NCI-H82 treated with DMSO at 0.1 percent for 48 hours (cell line): Measurements from ENCODE around the gene ARTN.

Experiments used
- DNase-seq: peaks from one replicate; lab custom pipeline; 2025; ENCODE audit not compliant: unreplicated experiment; lab: John Stamatoyannopoulos, UW

ARTN gene, protein sequence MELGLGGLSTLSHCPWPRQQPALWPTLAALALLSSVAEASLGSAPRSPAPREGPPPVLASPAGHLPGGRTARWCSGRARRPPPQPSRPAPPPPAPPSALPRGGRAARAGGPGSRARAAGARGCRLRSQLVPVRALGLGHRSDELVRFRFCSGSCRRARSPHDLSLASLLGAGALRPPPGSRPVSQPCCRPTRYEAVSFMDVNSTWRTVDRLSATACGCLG

DNA sequence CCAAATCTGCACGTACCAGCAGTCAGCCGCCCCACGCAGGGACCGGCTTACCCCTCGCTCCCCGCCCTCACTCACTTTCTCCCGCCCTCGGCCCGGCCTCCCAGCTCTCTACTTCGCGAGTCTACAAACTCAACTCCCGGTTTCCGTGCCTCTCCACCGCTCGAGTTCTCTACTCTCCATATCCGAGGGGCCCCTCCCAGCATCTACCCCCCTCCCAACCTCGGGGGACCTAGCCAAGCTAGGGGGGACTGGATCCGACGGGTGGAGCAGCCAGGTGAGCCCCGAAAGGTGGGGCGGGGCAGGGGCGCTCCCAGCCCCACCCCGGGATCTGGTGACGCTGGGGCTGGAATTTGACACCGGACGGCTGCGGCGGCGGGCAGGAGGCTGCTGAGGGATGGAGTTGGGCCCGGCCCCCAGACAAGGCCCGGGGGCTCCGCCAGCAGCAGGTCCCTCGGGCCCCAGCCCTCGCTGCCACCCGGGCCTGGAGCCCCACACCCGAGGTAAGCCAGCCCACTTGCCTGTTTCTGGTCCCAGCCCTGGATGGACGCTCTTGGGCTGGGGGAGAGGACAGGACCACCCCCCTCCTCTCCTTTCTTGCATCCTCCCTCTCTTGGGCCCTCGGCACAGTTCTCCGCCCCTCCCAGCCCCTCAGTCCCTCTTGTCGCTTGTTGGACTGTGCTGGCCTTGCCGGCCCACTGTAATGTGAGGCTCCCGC lies at the start of gene ARTN:
Gene ARTN (plus strand): TSS at position 416 of the 715 bp plus-strand sequence. CDS start 1,856 bp downstream, outside the sequence.
- DNase-seq: no peak

DNA sequence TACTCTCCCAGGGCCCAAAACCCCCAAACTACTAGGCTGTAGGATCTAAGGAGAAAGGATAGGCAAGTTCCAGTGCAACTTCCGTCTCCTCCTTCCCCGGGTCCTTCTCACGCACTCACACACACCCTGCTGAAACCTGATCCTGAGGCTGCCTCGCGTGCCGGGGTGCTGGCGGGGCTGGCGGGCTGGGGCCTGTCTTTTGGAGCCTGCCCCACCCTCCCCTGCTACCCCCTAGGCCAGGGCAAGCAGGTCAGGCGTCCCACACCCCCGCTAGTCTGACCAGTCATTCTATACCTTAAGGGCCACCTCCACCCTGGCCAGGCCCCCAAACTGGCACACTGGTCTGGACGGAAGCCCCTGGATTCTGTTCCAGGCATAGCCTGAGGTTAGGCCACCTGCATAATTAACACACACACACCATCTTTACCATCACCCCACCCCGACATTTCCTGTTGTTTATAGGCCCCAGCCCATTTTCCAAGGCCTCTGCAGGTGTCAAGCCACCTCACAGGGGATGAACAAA lies 48.3 kb upstream of the ARTN start:
- no peak for DNase-seq

DNA sequence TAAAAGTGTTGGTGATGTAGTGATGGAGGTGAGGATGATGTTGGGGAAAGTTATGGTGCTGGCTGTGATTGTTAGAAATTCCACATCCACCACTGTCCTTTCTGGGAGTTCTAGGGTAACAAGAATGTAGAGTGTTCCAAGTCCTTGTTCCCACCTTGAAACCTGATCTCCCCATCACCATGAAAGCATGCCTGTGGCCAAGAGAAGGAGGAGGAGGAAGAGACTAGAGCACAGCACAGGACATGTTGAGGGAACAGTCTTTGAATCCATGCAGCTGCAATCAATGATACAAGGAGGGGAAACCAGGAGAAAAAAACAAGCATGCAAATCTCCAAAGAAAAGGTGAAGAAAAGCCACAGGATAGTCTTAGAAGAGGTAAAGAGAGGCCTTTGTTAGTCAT lies 45.9 kb upstream of the ARTN start:
- DNase-seq: no peak

DNA sequence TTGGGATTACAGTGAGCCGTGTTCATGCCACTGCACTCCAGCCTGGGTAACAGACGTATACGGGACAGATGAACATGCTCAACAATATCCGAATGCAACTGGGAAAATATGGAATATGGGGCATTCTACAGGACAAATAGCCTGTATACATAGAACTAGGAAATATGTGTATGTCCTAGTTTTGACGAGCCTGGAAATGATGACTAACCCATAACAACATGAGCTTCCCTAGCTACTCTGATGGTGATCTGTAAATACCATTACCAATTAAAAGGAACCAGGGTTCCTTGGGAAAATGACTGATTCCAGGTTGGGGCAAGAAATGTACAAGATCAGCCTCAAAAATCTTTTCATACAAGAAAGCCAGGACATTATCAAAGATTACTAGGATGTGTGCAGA lies 42.8 kb upstream of the ARTN start:
- DNase-seq: no peak

DNA sequence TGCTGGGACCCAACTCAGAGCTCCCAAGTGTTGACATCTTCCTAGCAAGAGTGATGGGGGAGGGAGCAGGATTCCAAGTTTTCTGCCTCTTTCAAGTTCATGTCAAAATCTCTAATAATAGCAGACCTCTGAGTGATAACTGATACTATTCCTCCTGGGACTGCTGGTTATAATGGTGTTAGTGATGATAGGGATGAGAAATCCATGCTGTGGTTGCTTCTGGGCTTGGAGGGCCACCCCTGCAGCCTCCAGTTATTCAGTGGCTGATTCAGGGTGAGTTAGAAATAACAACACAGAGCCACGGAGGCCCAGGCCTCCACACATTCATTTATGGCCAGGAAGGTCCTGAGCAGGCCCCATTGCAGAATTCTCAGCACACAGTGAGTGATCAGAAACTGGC lies 40.6 kb upstream of the ARTN start:
- no peak for DNase-seq

DNA sequence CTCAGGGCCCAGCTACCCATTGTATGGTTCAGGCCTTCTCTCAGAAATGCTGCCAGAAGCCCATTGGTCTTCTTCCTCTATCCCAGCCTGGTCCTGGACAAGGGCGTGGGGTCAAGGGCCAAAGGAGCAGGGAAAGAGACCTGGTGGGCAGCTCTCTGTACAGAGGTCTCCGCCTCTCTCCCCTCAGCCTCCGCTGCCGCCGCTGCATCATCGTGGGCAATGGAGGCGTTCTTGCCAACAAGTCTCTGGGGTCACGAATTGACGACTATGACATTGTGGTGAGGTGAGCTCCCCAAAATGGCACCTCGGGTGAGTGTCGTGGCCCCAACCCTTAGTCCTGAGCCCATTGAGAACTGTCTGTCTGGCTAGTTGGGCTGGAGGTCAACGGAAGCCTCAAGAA lies 34.6 kb upstream of the ARTN start:
- DNase-seq: no peak

DNA sequence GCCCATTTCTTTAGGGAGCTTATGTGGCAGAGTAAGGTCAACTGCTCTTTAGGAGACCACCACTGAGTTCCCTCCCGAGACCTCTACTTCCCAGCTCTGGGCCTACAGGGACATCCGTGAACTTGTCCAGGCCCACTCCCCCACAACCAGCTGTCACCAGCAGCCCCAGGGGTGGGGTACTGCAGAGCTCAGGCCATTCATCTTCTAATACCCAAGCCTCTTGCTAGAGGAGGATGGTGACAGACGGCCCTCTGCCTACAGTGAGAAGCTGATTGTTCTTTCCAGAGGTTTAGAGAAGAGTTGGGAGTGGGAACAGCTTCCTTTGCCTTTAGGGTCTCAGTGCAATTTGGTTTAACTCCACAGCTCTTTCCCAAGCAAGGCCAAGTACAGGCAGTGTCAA lies 33.2 kb upstream of the ARTN start:
- no peak for DNase-seq

DNA sequence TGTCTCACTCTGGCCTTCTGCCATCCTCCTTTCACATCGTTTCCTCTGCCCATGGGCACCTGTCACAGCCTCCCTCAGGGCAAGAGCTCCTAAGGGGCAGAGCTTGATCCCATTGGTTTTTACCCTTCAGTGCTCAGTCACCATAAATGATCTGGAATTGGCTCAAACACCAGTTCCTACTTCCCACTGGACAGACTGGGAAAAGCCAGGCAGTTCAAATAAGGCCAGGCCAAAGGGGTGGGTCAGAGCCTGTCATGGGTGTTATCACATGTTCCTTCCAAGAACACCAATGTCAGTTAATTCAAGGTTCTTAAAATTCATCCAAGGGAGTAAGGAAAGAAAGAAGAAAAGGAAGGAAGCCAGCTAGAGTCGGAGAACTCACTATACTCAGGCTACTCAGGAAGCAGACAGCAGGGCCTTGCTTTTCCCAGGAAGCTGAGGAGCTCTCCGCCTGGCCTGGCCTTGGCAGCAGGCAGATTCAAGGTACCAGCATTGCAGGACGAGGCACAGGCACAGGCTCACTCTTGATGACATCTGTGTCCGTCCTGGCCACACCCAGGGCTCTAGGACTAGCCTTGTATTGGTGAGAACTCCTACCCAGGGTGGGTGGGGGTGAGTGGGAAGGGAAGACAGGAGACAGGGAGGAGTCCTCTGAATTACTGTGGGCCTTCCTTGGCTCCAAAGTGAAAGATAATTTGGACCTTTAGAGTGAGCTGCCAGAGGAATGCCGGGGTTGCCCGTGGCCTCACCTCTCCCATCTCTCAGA lies 32.2 kb upstream of the ARTN start:
- DNase-seq: no peak

DNA sequence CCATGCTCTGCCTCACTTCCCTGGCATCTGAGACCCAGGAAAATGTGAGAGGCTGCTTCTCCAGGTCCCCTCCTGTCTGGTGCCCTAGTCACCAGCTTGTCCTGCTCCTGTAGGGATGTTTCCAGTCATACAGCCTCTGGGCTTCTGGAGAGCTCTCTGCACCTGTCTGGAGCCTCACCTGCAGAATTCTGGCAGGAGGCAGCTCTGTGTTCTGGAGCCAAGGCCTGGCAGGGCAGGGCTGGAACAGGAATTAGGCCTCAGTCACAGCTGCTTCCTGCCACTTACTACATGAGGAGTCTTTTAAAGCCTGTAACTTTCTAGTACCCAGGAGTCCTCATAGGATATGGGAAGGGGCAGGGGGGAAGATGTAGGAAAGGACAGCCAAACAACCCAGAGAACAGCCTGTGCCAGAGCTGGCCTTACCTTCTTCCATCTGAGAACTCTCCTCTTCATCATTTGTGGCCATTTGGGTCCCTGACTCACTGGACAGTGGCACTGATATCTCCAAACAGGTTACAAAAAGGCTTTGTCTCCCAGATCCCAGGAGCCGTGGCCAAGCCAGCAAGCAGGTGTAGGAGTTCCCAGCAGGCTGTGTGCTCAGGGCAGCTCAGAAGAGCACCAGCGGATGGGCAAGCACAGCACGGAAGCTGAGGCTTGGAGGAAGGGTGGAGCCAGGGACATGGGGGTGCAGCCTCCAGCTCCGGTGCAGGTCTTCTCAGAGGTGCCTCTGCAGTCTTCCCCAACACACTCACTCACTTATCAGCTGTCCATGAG lies 31.4 kb upstream of the ARTN start:
- no peak for DNase-seq

DNA sequence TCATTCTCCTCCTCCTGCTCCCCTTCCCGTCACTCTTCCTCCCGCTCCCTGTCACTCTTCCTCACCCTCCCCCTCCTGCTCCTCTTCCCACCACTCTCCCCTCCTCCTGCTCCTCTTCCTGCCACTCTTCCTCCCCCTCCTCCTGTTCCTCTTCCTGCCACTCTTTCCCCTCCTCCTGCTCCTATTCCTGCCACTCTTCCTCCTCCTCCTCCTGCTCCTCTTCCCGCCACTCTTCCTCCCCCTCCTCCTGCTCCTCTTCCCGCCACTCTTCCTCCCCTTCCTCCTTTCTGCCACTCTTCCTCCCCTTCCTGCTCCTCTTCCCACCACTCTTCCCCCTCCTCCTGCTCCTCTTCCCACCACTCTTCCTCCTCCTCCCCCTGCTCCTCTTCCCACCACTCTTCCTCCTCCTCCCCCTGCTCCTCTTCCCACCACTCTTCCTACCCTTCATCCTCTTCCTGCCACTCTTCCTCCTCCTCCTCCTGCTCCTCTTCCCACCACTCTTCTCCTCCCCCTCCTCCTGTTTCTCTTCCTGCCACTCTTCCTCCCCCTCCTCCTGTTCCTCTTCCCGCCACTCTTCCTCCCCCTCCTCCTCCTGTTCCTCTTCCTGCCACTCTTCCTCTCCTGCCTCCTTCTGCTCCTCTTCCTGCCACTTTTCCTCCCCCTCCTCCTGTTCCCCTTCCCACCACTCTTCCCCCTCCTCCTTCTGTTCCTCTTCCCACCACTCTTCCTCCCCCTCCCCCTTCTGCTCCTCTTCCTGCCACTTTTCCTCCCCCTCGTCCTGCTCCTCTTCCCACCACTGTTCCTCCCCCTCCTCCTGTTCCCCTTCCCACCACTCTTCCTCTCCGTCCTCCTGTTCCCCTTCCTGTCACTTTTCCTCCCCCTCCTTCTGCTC lies 28.7 kb upstream of the ARTN start:
- DNase-seq: no peak

DNA sequence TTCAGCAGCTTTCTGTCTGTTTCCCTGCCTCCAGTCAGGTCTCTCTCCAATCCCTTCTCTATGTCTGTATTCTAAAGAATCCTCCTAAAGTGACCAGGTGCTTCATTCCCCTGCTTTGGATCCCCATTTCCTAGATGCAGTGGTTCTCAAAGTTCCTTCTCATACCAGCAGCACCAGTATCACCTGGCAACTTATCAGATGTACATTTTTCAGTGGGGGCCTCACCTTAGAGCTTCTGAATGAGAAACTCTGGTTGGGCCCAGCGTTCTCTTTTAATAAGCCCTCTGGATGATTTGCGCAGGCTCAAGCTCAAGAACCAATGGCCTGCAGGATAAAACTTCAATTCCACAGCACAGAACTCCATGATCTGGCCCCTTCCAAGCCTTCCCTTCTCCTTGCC lies 25.4 kb upstream of the ARTN start:
- DNase-seq: no peak

DNA sequence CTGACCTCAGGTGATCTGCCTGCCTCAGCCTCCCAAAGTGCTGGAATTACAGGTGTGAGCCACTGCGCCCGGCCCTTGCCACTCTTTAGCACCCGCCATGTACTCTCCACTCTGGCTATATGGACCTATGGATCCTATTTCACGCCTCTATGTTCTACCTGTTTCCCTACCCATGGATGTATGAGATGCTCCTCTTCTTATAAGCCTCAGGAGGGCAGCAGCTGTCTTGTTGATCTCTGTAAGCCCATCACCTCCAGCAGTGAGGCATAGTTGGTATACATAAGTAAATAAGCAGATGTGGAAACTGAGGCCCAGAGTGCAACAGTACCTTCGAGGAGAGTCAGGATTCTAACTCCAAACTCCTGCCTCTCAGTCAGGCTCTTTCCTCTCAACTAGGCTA lies 24.7 kb upstream of the ARTN start:
- no peak for DNase-seq

DNA sequence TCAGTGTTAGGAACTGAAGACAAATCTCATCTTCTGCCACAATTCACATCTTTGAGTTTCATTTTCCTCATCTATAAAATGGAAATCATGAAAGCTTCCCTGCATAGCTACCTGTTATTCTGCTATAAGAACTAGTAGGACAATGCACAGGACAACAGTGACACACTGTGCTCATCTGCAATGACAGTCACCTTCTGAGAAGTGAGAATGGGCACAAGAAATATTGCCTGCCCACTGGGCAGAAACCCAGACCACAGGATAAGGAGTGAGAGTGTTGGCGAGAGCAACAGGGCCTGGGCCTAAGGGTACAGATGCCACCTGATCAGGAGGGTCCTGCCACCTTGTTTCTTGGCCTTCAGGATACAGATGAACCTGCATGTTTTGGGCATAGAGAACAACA lies 23.3 kb upstream of the ARTN start:
- DNase-seq: no peak

DNA sequence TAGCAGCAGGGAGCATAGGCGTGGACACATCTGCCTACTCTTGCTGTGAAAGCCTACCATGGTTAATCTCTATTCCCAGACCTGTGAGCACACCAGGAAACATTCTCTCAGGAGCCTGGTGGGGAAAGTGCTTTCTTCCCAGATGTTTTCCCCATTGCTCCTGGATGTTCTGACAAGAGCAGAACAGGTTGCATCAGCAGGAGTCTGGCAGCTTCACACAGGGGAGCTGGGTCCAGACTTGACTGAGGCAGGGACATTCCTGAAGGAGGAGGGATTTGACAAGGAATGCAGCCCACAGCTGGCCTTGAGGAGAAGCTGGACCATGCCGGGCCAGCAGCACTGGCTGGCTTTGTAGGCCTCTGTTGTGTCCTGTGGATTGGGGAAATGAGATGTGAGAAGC lies 21.0 kb upstream of the ARTN start:
- no peak for DNase-seq

DNA sequence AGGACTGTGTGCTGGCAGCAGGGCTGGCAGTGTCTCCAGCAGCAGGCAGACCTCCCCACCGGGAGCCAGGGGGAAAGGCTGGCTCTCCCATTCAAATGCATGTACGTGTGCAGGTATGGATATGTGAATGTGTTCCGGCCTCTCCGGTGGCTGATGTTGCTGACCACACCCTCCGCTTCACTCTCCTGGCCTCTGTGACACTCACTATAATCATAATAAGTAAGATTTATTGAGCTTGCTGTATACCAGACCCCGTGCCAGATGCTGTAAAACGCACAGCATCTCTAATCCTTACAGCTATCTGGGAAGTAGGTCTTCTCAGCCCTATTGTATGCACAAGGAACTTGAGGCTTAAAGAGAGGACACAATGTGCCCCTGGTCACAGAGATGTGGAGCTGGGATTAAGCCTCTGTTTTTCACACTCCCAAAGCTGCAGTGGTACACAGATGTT lies 20.5 kb upstream of the ARTN start:
- peak; percentile 79 for DNase-seq

DNA sequence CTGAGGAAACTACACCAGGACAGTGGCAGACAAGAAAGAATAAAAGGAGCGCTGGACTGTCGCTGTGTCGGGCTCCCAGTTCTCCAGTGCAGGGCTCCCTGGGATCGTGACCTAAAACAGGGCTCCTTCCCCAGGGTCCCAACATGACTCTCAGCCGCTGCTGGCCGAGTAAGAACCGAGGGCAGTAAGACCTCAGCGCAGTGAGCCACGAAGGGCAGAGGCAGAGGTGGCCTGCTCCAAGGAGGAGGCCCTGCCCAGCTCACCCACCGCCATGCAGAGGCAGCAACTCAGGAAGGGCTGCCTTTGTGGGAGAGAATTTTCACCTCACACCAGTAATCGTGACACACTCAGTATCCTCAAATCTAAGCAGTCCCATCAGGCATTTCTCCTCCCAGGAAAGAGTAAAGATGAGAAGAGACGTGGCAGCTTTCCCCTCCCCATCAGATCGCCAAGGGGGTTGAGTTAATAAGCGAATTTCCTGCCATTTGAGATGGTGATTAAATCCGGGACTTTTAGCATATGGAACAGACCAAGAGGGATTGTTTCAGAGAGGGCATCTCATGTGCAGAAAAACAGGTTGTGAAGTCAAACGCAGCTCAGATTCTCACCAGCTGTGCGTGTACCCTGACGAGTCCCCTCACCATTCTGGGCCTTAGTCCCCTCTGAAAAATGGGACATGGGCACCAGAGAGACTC lies 19.8 kb upstream of the ARTN start:
- DNase-seq: peak; percentile 20

DNA sequence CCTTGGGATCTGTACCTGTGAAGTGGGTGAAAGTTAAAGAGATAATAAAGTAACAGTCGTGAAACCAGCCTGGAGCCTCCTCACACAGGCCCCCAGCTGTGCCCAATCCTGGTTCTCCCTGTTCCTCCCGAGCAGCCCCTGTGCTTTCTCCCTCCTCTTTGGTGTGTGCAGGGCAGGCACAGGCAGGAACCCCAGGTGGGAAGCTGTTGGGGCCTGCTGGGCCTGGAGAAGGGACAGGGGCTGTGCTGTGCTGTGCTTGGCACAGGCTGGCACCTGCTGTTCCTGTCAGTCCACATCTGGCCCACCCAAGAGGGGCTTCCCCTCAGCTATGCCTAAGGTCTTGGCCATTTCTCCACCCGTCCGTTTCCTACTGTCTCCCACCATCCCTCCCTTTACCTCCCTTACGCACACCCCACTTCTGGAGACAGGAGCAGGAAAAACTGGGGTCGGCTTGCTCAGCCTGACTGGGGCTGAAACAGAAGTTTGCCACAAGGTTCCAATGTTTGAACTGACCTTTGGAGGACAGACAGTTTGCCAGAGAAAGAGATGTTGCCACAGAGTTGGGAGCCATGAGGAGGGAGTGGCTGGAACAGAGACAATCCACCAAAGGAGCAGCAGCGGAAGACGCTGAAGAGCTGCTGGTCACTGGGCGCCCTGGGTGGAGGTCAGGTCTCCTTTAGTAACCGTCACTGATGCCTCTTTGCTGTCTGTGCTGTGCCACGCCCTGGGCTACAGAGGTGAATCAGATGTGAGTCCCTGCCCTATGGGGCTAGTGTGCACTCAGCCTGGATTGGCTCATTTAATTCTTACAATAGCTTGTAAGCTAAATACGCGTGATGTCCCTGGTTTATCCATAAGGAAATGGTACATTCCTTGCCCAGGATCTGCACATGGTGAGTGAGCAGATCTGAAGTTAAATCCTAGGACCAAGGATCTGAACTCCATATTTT lies 18.8 kb upstream of the ARTN start:
- DNase-seq: no peak

DNA sequence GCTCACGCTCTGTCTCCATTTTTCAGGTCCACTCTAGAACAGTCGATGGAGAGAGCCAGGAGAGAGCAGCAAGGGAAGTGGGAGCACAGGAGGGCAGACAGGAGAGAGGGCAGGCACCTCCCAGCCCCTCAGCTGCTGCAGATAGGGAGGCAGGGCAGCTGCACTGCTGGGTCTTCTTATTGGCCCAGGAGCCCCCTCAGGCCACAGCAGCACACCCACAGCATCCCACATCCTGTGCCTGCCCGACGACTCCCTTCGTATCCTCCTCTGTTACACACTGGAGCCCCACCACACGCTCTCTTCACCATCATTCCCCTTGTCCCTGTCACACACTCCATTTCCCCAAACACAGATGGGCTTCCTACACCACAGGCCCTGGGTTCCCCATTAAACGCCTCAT lies 13.7 kb upstream of the ARTN start:
- DNase-seq: no peak
